Astrocyte of the hippocampus (primary cell): ENCODE measurements around the gene ZNF608.

Experiments
- DNase-seq: peaks from one replicate; pipeline ENCODE4 v3.0.0; 2011; ENCODE audit warnings: low read depth, low spot score

ZNF608 gene

DNA sequence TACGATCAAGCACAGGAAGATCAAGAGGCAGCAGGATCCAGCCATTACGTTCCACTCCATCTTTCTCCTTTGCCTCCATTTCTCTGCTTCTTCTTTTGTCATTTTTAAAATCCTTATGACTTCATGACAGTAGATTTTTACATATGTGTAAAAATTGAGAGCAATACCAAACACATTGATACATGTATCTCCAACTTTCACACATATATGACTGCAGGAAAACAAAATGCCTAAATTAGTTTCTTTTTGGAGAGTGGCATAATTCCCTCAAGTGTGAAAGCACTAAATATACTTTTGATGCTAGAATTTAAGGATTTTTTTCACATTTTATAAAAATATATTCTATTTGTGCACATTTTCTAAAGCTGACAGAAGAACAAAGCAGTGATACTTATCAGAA lies 8.6 kb upstream of the ZNF608 start:
- DNase-seq: no peak

DNA sequence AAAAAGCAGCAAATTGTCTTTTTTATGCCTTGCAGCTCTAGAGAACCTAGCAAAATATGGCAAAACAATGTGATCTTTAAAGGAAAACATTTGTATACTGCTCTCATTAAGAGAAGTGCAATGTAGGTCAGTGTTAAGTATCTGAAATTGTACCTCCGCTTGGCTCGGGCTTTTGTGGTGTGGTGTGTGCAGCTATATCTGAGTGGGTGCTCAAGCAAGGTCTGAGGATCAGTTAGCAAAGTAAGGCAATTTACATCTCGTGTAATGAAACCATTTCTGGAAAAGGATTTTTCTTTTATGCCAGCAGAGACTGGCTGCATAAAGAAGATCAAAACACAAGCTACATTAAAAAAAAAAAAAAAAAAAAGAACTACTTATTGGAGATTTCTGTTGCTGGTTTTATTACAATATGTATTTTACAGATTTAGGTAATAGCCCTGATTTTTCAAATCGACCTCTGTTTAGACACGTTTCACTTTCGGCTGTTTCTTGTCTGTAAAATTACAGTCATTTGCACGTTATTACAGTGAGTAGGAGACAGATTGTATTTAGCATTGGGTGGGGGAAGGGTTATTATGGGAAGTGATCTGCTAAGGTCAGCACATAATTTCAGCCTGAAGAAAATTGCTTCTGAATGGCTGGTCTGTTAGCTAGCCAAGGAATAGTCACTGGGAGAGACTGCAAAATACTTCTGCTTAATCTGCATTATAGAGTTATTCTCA lies 7.9 kb upstream of the ZNF608 start:
- DNase-seq: no peak

DNA sequence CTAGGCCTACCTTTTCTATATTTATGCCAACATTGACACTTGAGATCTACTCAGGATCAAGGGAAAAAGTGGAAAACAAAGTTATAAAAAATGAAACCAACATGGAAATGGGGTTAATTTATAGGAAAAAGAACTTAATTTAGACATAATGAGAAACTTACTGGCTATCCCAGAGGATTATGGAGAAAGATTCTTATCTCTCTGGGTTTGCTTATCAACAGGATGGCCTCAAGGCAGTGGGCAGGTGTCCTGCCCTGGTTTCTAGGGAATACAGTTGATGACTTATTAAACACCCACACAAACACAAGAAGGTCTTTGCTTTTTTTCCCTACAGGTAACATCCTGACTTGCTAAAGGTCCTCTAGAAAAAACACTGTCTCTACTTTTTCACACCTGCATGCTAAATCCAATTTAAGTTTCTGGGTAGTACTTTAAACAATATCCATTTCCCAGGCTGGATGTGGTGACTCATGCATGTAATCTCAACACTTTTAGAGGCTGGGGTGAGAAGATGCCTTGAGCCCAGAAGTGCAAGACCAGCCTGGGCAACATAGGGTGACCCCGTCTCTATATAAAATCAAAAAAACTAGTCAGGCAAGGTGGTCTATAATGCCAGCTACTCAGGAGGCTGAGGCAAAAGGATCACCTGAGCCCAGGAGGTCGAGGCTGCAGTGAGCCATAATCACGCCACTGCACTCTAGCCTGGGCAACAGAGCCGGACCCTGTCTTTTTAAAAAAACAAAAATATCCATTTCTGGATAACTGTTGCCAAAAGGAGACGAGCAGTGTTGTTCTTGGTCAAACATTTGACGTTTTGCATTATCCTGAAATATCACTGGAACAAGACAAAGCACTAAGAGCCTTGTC lies 6.6 kb upstream of the ZNF608 start:
- no peak for DNase-seq

GRCh38 chr5:124751031-124751430 lies 4.6 kb upstream of the ZNF608 start:
- no peak for DNase-seq

- DNase-seq: peak; percentile 95
Observed at GRCh38 chr5:124748687-124749594, 2.5 kb upstream of the ZNF608 start.

GRCh38 chr5:124747791-124748686 lies 1.6 kb upstream of the ZNF608 start:
- peak; percentile 62 for DNase-seq

DNA sequence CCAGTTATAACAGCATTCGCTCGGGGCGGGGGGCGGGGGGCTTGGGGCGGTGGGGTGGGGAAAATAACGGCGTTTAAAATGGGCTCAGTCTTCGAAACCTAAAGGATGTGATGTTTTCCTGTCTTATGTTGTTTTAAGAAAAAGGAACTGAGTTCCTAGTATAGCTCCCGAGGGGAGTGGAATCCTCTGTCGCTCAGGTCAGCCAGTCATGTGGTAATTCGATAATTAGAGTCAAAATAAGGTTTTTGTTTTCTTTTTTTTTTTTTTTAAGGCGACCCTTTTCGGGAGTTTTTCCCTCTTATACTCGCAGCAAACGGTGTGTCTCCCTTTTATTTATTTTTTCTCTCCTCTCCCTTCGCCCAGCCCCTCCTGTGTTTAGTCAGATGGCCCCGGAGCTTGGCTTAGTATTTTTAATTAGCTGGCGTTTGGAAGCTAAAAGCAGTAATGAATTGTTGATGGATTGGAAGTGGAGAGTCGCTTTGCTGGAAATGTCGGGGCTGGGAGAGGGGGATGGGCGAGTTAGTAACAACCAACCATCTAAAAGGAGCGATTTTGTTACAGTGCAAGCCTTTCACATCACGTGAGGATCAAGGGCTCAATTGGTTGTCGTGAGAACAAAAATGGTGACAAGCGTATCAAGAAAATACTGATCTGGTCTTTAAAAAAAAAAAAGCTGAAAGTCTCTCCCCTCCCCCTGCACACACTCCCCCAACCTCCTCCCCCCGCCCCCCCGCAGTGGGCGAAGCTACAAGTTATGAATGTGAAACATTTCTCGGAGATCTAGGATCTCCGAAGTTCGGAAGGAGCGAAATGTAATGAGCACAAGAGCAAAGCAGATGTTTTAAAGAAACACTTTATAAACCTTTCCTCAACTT lies 714 bp upstream of the ZNF608 start:
- peak; percentile 95 for DNase-seq

DNA sequence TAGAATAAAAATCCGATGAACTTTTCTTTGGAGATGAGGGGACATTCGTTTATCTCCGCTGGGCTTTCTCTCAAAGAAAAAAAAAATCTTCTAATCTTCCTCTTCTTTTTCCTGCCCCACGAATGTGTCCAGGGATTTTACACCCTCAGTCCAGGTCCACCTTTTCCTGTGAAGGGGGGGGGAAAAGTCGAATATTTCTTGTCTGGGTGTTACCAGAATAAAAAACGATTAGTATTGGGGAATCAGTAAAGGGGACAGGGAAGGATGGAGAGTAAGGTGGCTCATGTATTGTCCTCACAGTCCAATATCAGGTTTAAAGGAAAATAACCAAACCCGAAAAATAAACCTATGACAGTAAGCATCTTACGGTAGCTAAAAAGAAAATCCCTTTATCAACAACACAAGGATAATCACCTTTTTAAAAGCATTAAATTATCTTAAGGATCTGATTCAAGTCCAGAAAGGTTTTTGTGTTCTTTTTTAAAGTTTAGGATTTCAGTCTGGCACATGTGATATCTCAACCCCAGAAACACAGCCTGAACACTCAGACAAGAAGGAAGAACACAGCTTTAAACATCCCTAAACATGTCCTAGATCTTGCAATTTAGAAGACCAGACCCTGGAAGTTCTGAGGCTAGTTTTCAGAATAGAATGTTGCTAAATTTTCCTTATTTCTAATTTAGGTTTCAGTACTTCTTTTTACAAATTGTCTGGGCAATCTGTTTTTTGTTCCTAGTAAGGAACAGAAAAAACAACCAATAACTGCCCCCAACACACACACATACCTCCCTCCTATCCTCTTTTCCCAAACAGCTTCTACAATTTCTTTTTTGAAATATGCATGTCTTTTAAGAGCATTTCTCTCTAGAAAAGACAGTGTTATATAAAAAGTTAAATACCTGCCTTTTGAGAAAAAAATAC lies 1.2 kb downstream of the ZNF608 start:
- DNase-seq: peak; percentile 33

- peak; percentile 67 for DNase-seq
Observed at GRCh38 chr5:124744170-124744971, 2.1 kb downstream of the ZNF608 start.

DNA sequence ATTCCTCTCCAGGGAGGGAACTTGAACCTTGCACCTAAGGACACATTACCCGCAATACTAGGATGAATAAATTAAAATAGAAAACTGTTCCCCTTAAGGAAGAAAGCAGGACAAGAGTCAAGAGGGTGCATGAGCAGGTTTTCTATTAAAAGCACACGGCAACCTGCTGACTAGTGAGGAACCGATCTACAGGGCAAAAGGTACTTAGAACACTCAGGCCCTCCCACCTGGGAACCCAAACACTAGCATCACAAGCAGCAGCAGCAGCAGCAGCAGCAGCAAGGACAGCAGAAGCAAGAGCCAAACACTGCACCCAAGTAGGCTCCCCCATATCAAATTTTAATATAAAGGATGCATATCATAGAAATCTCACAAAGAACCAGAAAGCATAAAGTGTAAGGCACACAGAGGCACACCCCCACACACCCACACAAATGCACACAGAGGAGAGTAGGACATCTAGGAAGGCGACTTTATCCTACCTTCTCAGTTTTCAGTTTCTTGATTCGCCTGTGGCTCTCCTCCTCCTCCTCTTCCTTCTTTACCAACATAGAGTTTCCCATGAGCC lies 2.8 kb downstream of the ZNF608 start:
- DNase-seq: peak; percentile 48

DNA sequence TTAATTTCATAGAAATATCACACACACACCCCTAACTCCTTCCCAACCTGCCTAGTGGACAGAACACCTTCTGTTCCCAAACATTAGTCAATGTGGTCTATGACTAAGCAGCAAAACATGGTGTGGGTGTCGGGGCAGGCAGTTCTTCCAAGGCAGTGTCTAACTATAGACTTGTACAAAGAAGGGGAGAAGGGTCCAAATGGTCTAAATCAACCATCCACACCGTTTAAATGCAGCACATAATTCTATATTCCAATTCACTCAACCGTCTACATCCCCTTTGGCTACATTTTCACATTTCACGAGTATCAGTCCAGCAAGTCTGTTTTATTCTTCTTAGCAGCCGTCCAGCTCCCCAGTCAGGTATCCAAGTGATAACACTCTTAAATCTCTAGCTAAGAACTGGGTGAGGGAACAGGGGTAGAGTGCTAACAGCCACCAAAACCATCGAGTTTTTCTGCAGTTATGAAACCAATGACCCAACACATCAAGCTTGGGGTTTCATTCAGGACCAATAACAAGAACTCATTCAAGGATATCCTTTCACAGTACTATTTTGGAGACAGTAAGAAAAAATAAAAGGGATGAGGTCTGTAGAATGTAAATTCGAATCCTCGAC lies 3.3 kb downstream of the ZNF608 start:
- peak; percentile 91 for DNase-seq

DNA sequence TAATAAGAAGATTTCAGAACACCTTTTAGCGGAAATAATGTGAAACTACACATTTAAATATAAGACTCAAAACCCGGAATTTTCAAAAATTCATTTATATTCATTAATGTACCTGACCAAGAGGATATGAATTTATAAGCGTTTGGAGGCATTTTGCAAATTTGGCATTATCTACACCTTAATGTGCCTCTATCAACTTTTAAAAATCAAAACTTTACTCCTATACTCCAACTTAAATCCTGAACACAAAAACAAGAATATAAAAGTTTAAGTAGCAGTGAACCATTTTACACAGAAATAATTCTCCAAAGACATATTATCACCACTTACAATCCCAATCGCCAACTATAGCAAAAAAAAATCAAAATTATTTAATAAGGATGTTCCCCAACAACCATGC lies 3.9 kb downstream of the ZNF608 start:
- DNase-seq: no peak

GRCh38 chr5:124741711-124742496 lies 4.5 kb downstream of the ZNF608 start:
- DNase-seq: peak; percentile 96

- DNase-seq: peak; percentile 63
Observed at GRCh38 chr5:124740991-124741583, 5.4 kb downstream of the ZNF608 start.

DNA sequence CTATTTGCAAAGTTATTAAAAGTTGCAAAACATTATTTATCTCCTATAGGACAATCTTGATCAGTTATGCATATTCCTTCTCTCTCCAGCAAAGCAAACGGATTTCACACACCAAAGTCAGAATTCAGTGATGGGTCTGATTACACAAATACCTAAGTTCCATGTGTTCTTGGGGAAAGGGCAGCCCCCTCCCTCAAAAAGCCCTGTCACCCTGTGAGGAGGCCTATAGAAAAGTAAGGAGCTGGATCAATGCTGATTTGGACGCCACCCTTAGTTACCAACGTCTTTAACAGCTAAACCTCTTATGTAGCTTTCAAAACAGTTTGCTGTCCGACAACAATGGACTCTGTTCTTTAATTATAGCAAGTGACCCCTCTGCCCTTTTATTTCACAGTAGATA lies 6.4 kb downstream of the ZNF608 start:
- no peak for DNase-seq

- DNase-seq: no peak
Observed at GRCh38 chr5:124739634-124740025, 6.8 kb downstream of the ZNF608 start.
